Measurements from ENCODE around the gene BRAF. TPM values are rescaled to one million over a fixed set of nuclear protein-coding genes. Genes with fewer than 3 reads are reported as not detected.

Gene BRAF
- total RNA-seq: 16.4 and 29.5 TPM in 2 replicates

DNA sequence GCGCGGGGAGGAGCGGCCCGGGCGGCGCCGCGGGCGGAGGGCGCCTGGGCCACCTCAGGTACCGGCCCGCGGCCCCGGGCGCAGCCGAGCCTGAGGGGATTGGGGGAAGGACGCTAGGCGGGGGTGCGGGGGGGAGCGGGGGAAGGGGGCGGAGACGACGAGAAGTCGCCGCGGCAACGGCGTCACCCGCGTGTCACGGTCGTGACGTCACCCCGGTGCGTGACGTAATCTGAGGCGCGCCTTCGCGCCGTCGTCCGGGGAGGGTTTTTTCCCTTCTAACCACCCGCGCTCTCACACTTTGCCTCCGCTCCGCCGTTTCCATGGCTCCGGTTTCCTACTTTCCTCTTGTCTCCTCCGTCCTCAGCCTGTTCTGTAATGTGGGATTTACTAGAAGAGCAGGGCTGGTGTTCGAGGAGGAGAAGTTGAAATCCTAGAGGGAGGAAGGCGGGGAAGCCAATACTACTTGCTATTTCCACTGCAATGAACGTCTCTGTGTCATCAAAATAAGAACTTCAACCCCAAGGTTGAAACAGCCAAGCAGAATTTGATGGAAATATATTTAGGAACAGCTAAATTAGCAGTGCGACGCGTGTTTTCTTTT, at the start of gene BRAF:
BRAF (minus strand) TSS at position 109 of the 601 bp plus-strand sequence. CDS start 226 bp downstream, outside the sequence.

GRCh38 chr7:140696680-140697446, 227.9 kb downstream of the BRAF start, which contains the start of gene NDUFB2:
Gene NDUFB2, plus strand, starts transcription at chr7:140696708. Its CDS starts 37 bp downstream, at chr7:140696745.

DNA sequence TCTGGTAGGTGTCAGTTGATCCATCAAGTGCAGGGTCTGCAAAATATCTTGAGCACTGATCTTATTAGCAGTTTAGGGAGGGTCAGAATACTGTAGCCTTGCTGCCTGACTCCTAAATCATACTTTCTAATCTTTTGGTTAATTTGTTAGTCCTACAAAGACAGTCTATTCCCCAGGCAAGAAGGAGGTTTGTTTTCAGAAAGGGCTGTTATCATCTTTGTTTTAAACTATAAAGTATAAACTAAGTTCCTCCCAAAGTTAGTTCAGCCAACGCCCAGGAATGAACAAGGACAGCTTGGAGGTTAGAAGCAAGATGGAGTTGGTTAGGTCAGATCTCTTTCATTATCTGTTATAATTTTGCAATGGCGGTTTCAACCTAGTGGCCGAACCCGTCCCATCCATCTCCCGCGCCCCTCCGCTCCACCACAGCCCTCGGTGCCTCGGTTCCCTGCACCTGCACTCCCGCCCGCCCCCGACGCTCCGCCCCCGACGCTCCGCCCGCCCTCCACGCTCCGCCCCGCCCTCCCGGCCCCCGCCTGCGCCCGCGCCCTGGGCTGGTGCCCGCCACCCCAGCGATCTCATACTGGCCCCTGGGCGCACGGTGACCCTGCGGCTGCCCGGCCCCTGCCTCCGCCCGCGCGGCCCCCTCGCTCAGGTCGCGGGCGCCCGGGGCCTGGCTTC, 252.2 kb downstream of the BRAF start, which contains the start of gene ADCK2:
ADCK2 (plus strand) TSS at position 564 of the 681 bp plus-strand sequence. CDS start 386 bp downstream, outside the sequence.

Other genes starting within 250 kb of the BRAF start
- 39.0 and 52.1 TPM in 2 replicates for gene NDUFB2, start 228.2 kb downstream of the BRAF start, total RNA-seq
- gene MRPS33, start 90.0 kb upstream of the BRAF start, total RNA-seq: 32.1 and 40.6 TPM in 2 replicates
- gene TMEM178B, start 149.1 kb upstream of the BRAF start, total RNA-seq: 0.07 and 0.34 TPM in 2 replicates